ENCODE results near the gene EPAS1. TPM values are rescaled to one million over a fixed set of nuclear protein-coding genes. Genes with fewer than 3 reads are reported as not detected.

The EPAS1 gene
- total RNA-seq, 4 donors from 2014 or later, result 124 to 563 (median 182) TPM

- no peak for TF ChIP-seq POLR2A (IDR thresholded peaks at IDR 0.05)
- TF ChIP-seq CTCF (IDR thresholded peaks at IDR 0.05), result no peak
- H3K4me3 ChIP-seq (replicated peaks in 1 of 3), result no peak overlapping the region
- H3K27me3 ChIP-seq, result no peaks in the 10 kb centered on the region
- DNase-seq, result no peak
- peaks cover 27 to 33% of the 10 kb centered on the region in 2 donors for H3K36me3 ChIP-seq
- peaks cover 0 to 2% of the 10 kb centered on the region in 2 donors for H3K4me1 ChIP-seq
- H3K9me3 ChIP-seq, result no peaks in the 10 kb centered on the region
- intact Hi-C loops (cut with DNase I), result loop anchor here (5.0 to 10.0 kb wide), 3 partner anchors 70 to 352 kb away; partner anchors contain the start of gene EPAS1
- WGBS, 2 donors, result 81 to 88% methylated on average over 6 of the region's 6 CpGs
- H3K27ac ChIP-seq, result no peak overlapping the region
Measured at GRCh38 chr2:46367286-46367685, 70.1 kb downstream of the EPAS1 start.

GRCh38 chr2:46368401-46368800 lies 71.2 kb downstream of the EPAS1 start:
- WGBS, 2 donors, result 82 to 88% methylated on average over 2 of the region's 2 CpGs
- intact Hi-C loops (cut with DNase I), result loop anchor here (5.0 to 10.0 kb wide), 3 partner anchors 71 to 354 kb away; partner anchors contain the start of gene EPAS1
- no peak for DNase-seq
- Histone ChIP-seq H3K4me1 (peaks cover 0 to 2% of the 10 kb centered on the region in 2 donors), H3K9me3 (no peaks in the 10 kb centered on the region), H3K36me3 (peaks cover 36 to 41% of the 10 kb centered on the region in 2 donors), H3K27ac (no peak overlapping the region), H3K27me3 (no peaks in the 10 kb centered on the region), H3K4me3 (replicated peaks in 1 of 3) (no peak overlapping the region)
- TF ChIP-seq POLR2A (IDR thresholded peaks at IDR 0.05) (no peak), CTCF (IDR thresholded peaks at IDR 0.05) (no peak)

GRCh38 chr2:46369783-46370182 lies 72.6 kb downstream of the EPAS1 start:
- Histone ChIP-seq H3K27me3 (no peaks in the 10 kb centered on the region), H3K4me1 (peaks cover 0 to 2% of the 10 kb centered on the region in 2 donors), H3K27ac (no peak overlapping the region), H3K36me3 (peaks cover 41 to 43% of the 10 kb centered on the region in 2 donors), H3K4me3 (replicated peaks in 1 of 3) (no peak overlapping the region), H3K9me3 (no peaks in the 10 kb centered on the region)
- WGBS, 2 donors, result 91 to 95% methylated on average over 5 of the region's 5 CpGs
- TF ChIP-seq POLR2A (IDR thresholded peaks at IDR 0.05) (no peak), CTCF (IDR thresholded peaks at IDR 0.05) (no peak)
- DNase-seq, result no peak
- intact Hi-C loops (cut with DNase I), result loop anchor here (5.0 to 10.0 kb wide), 3 partner anchors 72 to 355 kb away; partner anchors contain the start of gene EPAS1

GRCh38 chr2:46371854-46372253 lies 74.6 kb downstream of the EPAS1 start:
- H3K36me3 ChIP-seq, result peaks cover 48 to 59% of the 10 kb centered on the region in 2 donors
- TF ChIP-seq POLR2A (IDR thresholded peaks at IDR 0.05) (no peak), CTCF (IDR thresholded peaks at IDR 0.05) (no peak)
- no peak overlapping the region for H3K27ac ChIP-seq
- no peak overlapping the region for H3K4me3 ChIP-seq (replicated peaks in 1 of 3)
- intact Hi-C loops (cut with DNase I), result no loop called here
- DNase-seq, result no peak
- H3K27me3 ChIP-seq, result no peaks in the 10 kb centered on the region
- no peaks in the 10 kb centered on the region for H3K4me1 ChIP-seq
- H3K9me3 ChIP-seq, result no peaks in the 10 kb centered on the region
- 87 to 92% methylated on average over 1 of the region's 1 CpG for WGBS, 2 donors

- intact Hi-C loops (cut with DNase I), result no loop called here
- Histone ChIP-seq H3K27ac (no peak overlapping the region), H3K4me1 (no peaks in the 10 kb centered on the region), H3K4me3 (replicated peaks in 1 of 3) (no peak overlapping the region), H3K9me3 (no peaks in the 10 kb centered on the region), H3K36me3 (peaks cover 54 to 65% of the 10 kb centered on the region in 2 donors), H3K27me3 (no peaks in the 10 kb centered on the region)
- WGBS, 2 donors, result 95 to 97% methylated on average over 2 of the region's 2 CpGs
- TF ChIP-seq CTCF (IDR thresholded peaks at IDR 0.05), result no peak
- TF ChIP-seq POLR2A (IDR thresholded peaks at IDR 0.05), result no peak
- DNase-seq, result no peak
Measured at GRCh38 chr2:46372475-46372874, 75.3 kb downstream of the EPAS1 start.

Data from thyroid gland (tissue), 4 donors.